Measurements from ENCODE around the gene TP53TG5. TPM values are rescaled to one million over a fixed set of nuclear protein-coding genes. Genes with fewer than 3 reads are reported as not detected.

Gene TP53TG5
- total RNA-seq, 4 donors from 2014 or later: not detected

GRCh38 chr20:45415822-45416637 lies 37.9 kb upstream of the TP53TG5 start, which contains the start of gene PIGT:
TSS of gene PIGT (plus strand) at chr20:45416141. CDS start at chr20:45416157, 16 bp downstream.
- no peaks in the 10 kb centered on the region for H3K9me3 ChIP-seq
- H3K27me3 ChIP-seq: no peaks in the 10 kb centered on the region
- intact Hi-C loops (cut with DNase I; ENCODE audit: low total_unique reads): loop anchor here (1.0 kb wide), 2 partner anchors 9 to 93 kb away; no protein-coding TSS in a partner anchor
- H3K36me3 ChIP-seq: peaks cover 0 to 29% of the 10 kb centered on the region in 2 donors
- ATAC-seq: peak; percentile 96 to 97
- in situ Hi-C loops (cut with MboI; ENCODE audit: low sequenced_read_pairs in 4 of 4): no loop called here
- H3K27ac ChIP-seq: peak within 1 kb of the TSS; percentile 82 to 92 (median 87)
- H3K4me3 ChIP-seq: peak within 1 kb of the TSS; percentile 81 to 99 (median 97)
- peak; percentile 81 to 84 for DNase-seq
- TF ChIP-seq CTCF (IDR thresholded peaks at IDR 0.05 in 4 of 5, conservative IDR thresholded peaks at IDR 0.05 in 1 of 5) (peak in 1 of 5 experiments; percentile 13), POLR2A (IDR thresholded peaks at IDR 0.05) (peak; percentile 83)
- H3K4me1 ChIP-seq: peaks cover 30 to 37% of the 10 kb centered on the region in 2 donors

DNA sequence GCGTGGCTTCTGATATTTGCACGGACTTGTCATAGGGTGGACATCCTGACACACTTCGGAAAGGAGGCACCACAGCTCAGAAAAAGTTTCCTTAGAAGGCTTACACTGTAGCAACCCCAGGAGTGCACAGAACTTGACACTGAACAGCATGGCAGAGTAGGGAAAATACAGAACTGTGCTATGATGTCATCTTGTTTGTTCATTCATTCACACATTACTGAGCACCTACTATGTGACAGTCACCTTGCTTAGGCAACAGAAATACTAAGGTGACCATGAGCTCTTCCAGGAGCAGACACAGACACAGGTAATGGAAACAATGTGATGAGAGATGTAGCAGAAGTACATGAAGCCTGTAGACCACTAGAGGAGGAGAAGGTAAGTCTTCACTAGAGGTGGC lies 35.4 kb upstream of the TP53TG5 start:
- Histone ChIP-seq H3K4me1 (peaks cover 42 to 46% of the 10 kb centered on the region in 2 donors), H3K4me3 (no peak overlapping the region), H3K9me3 (no peaks in the 10 kb centered on the region), H3K27ac (no peak overlapping the region), H3K36me3 (peaks cover 0 to 26% of the 10 kb centered on the region in 2 donors), H3K27me3 (no peaks in the 10 kb centered on the region)
- DNase-seq: no peak
- TF ChIP-seq POLR2A (IDR thresholded peaks at IDR 0.05): no peak
- intact Hi-C loops (cut with DNase I; ENCODE audit: low total_unique reads) (no loop called here), in situ Hi-C loops (cut with MboI; ENCODE audit: low sequenced_read_pairs in 4 of 4) (loop anchor here in 1 of 4 donors (5.0 kb wide), 1 partner anchor 41 kb away; no protein-coding TSS in a partner anchor)
- no peak for ATAC-seq

- no peak overlapping the region for H3K4me3 ChIP-seq
- no peaks in the 10 kb centered on the region for H3K27me3 ChIP-seq
- no peak overlapping the region for H3K27ac ChIP-seq
- H3K4me1 ChIP-seq: peaks cover 50 to 54% of the 10 kb centered on the region in 2 donors
- DNase-seq (no peak), ATAC-seq (no peak)
- H3K36me3 ChIP-seq: peaks cover 0 to 26% of the 10 kb centered on the region in 2 donors
- intact Hi-C loops (cut with DNase I; ENCODE audit: low total_unique reads) (no loop called here), in situ Hi-C loops (cut with MboI; ENCODE audit: low sequenced_read_pairs in 4 of 4) (loop anchor here in 1 of 4 donors (5.0 kb wide), 1 partner anchor 40 kb away; no protein-coding TSS in a partner anchor)
- no peaks in the 10 kb centered on the region for H3K9me3 ChIP-seq
- TF ChIP-seq CTCF (IDR thresholded peaks at IDR 0.05 in 4 of 5, conservative IDR thresholded peaks at IDR 0.05 in 1 of 5) (no peak), POLR2A (IDR thresholded peaks at IDR 0.05) (no peak)
Observed at GRCh38 chr20:45412653-45413052, 34.5 kb upstream of the TP53TG5 start.

GRCh38 chr20:45410887-45411286 lies 32.8 kb upstream of the TP53TG5 start:
- no peak for DNase-seq
- H3K4me1 ChIP-seq: peaks cover 46 to 47% of the 10 kb centered on the region in 2 donors
- in situ Hi-C loops (cut with MboI; ENCODE audit: low sequenced_read_pairs in 4 of 4) (loop anchor here in 1 of 4 donors (5.0 kb wide), 1 partner anchor 39 kb away; no protein-coding TSS in a partner anchor), intact Hi-C loops (cut with DNase I; ENCODE audit: low total_unique reads) (no loop called here)
- no peak for TF ChIP-seq CTCF (IDR thresholded peaks at IDR 0.05 in 4 of 5, conservative IDR thresholded peaks at IDR 0.05 in 1 of 5)
- no peak for TF ChIP-seq POLR2A (IDR thresholded peaks at IDR 0.05)
- ATAC-seq: no peak
- H3K27ac ChIP-seq: peak overlapping the region; percentile 96 to 100 (median 98)
- no peak overlapping the region for H3K4me3 ChIP-seq
- no peaks in the 10 kb centered on the region for H3K9me3 ChIP-seq
- peaks cover 0 to 26% of the 10 kb centered on the region in 2 donors for H3K36me3 ChIP-seq
- H3K27me3 ChIP-seq: no peaks in the 10 kb centered on the region

Data from gastrocnemius medialis (tissue), 4 donors.